Natural killer cell (primary cell): ENCODE results near the gene MAP1LC3B. TPM values are rescaled to one million over a fixed set of nuclear protein-coding genes. Genes with fewer than 3 reads are reported as not detected.
"Not testable (repeated sequence)": the region's sequence is repeated elsewhere in the genome, so short reads cannot be mapped to it uniquely, and the experiment has no call there.

Experiments
- ATAC-seq, 3 donors: fragments of 150-1000 bp in 2 of 3; fragments of 200-7000 bp in 1 of 3; cut with Tn5 transposase; 1 replicate in 1 of 3; 2 replicates in 2 of 3; pipeline ENCODE4 v1.10.0; 2021; ENCODE audit warnings: mild to moderate bottlenecking in 2 of 3, moderate library complexity in 2 of 3
- DNase-seq, 2 donors: peaks; one replicate each; pipeline versions ENCODE4 v3.0.0 to v3.0.0-alpha.2; 2013 to 2021; ENCODE audit warnings: mixed read lengths in 1 of 2
- H3K27ac ChIP-seq: one replicate; pipeline ENCODE4 v1.5.1; 2013; ENCODE audit warnings: mild to moderate bottlenecking, low read length
- H3K27me3 ChIP-seq: one replicate; pipeline ENCODE4 v1.6.1; 2013; ENCODE audit warnings: low read length; ENCODE audit not compliant: control insufficient read depth, insufficient read depth
- H3K36me3 ChIP-seq: one replicate; pipeline ENCODE4 v1.6.1; 2013; ENCODE audit warnings: low read length; ENCODE audit not compliant: control insufficient read depth, insufficient read depth
- H3K4me1 ChIP-seq: one replicate; pipeline ENCODE4 v1.6.1; 2013; ENCODE audit warnings: low read length; ENCODE audit not compliant: control insufficient read depth, insufficient read depth
- H3K4me3 ChIP-seq: one replicate; pipeline ENCODE4 v1.5.1; 2013; ENCODE audit warnings: low read length
- H3K9me3 ChIP-seq: one replicate; pipeline ENCODE4 v1.6.1; 2013; ENCODE audit warnings: low read length; ENCODE audit not compliant: control insufficient read depth, insufficient read depth
- H3K27ac Mint-ChIP-seq, 2 donors: one replicate each; pipeline ENCODE4 v1.8.0; 2022; ENCODE audit warnings: mild to moderate bottlenecking in 2 of 2, mixed read lengths in 2 of 2, moderate library complexity in 1 of 2
- H3K27me3 Mint-ChIP-seq, 2 donors: one replicate each; pipeline ENCODE4 v1.8.0; 2022; ENCODE audit warnings: low read depth in 2 of 2, mixed read lengths in 2 of 2
- H3K36me3 Mint-ChIP-seq: one replicate; pipeline ENCODE4 v1.8.0; 2022; ENCODE audit warnings: mixed read lengths
- H3K4me1 Mint-ChIP-seq, 2 donors: one replicate each; pipeline ENCODE4 v1.8.0; 2022; ENCODE audit warnings: mixed read lengths in 2 of 2
- H3K4me3 Mint-ChIP-seq: one replicate; pipeline ENCODE4 v1.8.0; 2022; ENCODE audit warnings: mild to moderate bottlenecking, moderate library complexity, mixed read lengths
- H3K9me3 Mint-ChIP-seq, 2 donors: one replicate each; pipeline ENCODE4 v1.8.0; 2022; ENCODE audit warnings: mixed read lengths in 2 of 2
- WGBS: methylation state at CpG from one replicate; pipeline ENCODE4 v1.1.7; 2013; ENCODE audit warnings: missing lambda C conversion rate; ENCODE audit not compliant: insufficient coverage; 5-methylcytosine and 5-hydroxymethylcytosine counted together
- intact Hi-C: fragments of 100-400 bp; cut with micrococcal nuclease; formaldehyde crosslinking; loops from one replicate; pipeline ENCODE4 v1.14.2; 2022
- total RNA-seq, 4 donors: library from RNA; stranded (reverse); fragments of 120-200 nt in 1 of 4; gene quantifications; one replicate each; pipeline versions ENCODE4 v1.2.3 to v1.2.4, GENCODE V29; 2013 to 2022
- TF ChIP-seq, protein P1 (sequence below): fragments of 200-600 bp; IDR thresholded peaks from one replicate; pipeline ENCODE4 v1.8.0; 2022; ENCODE audit warnings: antibody characterized with exemption

MAP1LC3B gene
- total RNA-seq, 3 donors from 2014 or later (not counting 1 experiment from before 2014, with no cell fraction given) = 171 to 220 (median 172) TPM

DNA sequence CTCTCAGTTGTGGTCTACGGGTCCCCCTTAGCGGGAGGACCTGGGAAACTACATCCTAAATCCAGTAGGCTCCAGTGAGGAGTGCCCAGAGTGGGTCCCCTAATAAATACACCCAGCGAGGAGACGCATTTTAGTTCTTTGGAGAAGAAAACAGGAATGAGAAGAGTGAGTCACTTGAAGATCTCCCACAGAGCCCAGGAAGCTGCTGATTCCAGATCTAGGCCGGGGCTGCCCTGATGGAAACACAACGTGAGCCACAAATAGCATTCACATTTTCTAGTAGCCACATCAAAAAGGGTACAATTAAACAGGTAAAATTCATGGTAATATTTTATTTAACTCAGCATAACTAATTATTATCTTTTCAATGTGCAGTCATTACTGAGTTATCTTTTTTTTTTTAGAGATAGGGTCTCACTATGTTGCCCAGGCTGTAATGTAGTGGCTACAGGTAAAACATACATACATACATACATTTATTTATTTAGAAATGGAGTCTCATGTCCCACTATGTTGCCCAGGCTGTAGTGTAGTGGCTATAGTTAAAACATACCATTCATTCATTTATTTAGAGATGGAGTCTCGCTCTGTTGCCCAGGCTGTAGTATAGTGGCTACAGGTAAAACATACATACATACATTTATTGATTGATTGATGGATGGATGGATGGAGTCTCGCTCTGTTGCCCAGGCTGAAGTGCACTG is 30.1 kb upstream of the MAP1LC3B start:
- TF ChIP-seq, protein P1, sequence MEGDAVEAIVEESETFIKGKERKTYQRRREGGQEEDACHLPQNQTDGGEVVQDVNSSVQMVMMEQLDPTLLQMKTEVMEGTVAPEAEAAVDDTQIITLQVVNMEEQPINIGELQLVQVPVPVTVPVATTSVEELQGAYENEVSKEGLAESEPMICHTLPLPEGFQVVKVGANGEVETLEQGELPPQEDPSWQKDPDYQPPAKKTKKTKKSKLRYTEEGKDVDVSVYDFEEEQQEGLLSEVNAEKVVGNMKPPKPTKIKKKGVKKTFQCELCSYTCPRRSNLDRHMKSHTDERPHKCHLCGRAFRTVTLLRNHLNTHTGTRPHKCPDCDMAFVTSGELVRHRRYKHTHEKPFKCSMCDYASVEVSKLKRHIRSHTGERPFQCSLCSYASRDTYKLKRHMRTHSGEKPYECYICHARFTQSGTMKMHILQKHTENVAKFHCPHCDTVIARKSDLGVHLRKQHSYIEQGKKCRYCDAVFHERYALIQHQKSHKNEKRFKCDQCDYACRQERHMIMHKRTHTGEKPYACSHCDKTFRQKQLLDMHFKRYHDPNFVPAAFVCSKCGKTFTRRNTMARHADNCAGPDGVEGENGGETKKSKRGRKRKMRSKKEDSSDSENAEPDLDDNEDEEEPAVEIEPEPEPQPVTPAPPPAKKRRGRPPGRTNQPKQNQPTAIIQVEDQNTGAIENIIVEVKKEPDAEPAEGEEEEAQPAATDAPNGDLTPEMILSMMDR = no peak
- H3K4me3 ChIP-seq = no peak overlapping the region
- no peak overlapping the region for H3K27ac ChIP-seq
- no peaks in the 10 kb centered on the region for H3K9me3 ChIP-seq
- peaks cover 28% of the 10 kb centered on the region for H3K36me3 ChIP-seq
- H3K4me1 Mint-ChIP-seq = peaks cover 20 to 27% of the 10 kb centered on the region in 2 donors
- no peaks in the 10 kb centered on the region for H3K9me3 Mint-ChIP-seq
- no peaks in the 10 kb centered on the region for H3K27me3 ChIP-seq
- DNase-seq = no peak
- no peak for ATAC-seq
- WGBS = 96% methylated on average over 6 of the region's 8 CpGs
- H3K4me3 Mint-ChIP-seq = no peak overlapping the region
- H3K27ac Mint-ChIP-seq = no peak overlapping the region
- no peaks in the 10 kb centered on the region for H3K27me3 Mint-ChIP-seq
- no peaks in the 10 kb centered on the region for H3K36me3 Mint-ChIP-seq
- peaks cover 10% of the 10 kb centered on the region for H3K4me1 ChIP-seq
- intact Hi-C loops = no loop called here

DNA sequence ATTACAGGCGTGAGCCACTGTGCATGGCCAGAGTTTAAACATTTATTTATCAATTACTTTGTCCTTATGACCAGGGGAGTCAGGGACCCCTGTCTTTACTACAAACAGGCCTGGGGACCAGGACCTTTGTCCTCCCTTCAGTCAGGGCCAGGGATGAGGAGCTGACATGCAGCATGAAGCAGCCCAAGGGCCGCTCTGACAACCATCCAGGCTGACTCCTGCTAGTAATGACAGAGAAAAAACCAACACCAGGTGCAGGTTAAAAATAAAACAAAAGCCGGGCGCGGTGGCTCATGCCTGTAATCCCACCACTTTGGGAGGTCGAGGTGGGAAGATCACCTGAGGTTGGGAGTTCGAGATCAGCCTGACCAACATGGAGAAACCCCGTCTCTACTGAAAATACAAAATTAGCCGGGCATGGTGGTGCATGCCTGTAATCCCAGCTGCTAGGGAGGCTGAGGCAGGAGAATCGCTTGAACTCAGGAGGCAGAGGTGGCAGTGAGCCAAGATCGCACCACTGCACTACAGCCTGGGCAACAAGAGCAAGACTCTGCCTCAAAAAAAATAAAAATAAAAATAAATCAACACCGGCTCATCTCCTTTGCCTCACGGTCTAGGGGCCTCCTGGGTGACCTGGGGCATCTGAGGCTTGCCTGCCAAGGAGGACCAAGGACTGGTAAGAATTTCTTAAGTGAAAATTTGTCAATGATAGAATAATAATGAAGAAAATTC is 29.1 kb upstream of the MAP1LC3B start:
- DNase-seq, H3K27me3 Mint-ChIP-seq, H3K27ac ChIP-seq, H3K36me3 Mint-ChIP-seq, H3K9me3 Mint-ChIP-seq, ATAC-seq, H3K27me3 ChIP-seq, H3K4me3 ChIP-seq, H3K9me3 ChIP-seq, H3K4me1 ChIP-seq, intact Hi-C loops: not testable (repeated sequence)
- Mint-ChIP-seq H3K4me3 (peak overlapping the region; percentile 35), H3K27ac (peak overlapping the region in 1 of 2 donors; percentile 79), H3K4me1 (peaks cover 20 to 27% of the 10 kb centered on the region in 2 donors)
- WGBS = 98% methylated on average over 13 of the region's 13 CpGs
- peaks cover 28% of the 10 kb centered on the region for H3K36me3 ChIP-seq

DNA sequence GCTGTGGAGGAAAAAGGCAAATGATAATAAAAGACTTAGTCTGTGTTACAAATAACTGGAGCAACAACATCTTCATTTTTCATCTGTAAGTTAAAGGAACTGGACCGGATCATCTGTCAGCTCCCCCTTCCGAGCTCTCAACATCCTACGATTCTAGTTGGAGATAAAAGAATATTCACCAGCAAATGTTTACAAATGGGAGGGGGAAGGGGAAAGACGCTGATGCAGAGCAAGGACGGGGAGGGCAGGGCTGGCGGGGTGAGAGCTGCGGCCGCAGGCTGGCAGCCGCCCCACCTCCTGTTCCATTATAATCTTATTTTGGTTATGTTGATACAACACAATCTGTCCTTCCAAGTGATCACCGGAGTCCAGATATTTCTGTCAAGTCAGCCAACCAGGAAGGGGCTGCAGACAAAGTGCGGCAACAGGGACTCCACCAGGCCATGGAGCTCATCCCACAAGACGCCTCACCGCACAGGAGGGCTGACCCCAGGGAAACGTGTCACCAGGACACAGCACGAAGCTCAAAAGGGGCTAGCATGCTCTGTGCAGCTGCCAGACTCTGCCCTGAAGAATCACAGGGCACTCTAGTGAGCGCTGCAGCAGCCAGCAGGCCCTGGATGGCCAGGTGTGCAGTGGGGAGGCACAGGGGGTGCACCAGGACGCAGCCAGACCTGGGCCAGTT is 28.2 kb upstream of the MAP1LC3B start:
- H3K36me3 ChIP-seq = peaks cover 19% of the 10 kb centered on the region
- DNase-seq (no peak), ATAC-seq (peak in 2 of 3 donors; percentile 26 to 31)
- no peaks in the 10 kb centered on the region for H3K9me3 ChIP-seq
- Mint-ChIP-seq H3K4me1 (peaks cover 20 to 30% of the 10 kb centered on the region in 2 donors), H3K9me3 (no peaks in the 10 kb centered on the region), H3K27ac (peak overlapping the region; percentile 66 to 79), H3K4me3 (peak overlapping the region; percentile 68), H3K36me3 (no peaks in the 10 kb centered on the region), H3K27me3 (no peaks in the 10 kb centered on the region)
- WGBS = 92% methylated on average over 17 of the region's 17 CpGs
- no peaks in the 10 kb centered on the region for H3K27me3 ChIP-seq
- TF ChIP-seq, protein P1 = no peak
- H3K4me3 ChIP-seq = no peak overlapping the region
- peaks cover 10% of the 10 kb centered on the region for H3K4me1 ChIP-seq
- intact Hi-C loops = no loop called here
- H3K27ac ChIP-seq = no peak overlapping the region
